ENCODE results near the gene KRTAP16-1.
"Not testable (repeated sequence)": the region's sequence is repeated elsewhere in the genome, so short reads cannot be mapped to it uniquely, and the experiment has no call there.

KRTAP16-1 gene, protein sequence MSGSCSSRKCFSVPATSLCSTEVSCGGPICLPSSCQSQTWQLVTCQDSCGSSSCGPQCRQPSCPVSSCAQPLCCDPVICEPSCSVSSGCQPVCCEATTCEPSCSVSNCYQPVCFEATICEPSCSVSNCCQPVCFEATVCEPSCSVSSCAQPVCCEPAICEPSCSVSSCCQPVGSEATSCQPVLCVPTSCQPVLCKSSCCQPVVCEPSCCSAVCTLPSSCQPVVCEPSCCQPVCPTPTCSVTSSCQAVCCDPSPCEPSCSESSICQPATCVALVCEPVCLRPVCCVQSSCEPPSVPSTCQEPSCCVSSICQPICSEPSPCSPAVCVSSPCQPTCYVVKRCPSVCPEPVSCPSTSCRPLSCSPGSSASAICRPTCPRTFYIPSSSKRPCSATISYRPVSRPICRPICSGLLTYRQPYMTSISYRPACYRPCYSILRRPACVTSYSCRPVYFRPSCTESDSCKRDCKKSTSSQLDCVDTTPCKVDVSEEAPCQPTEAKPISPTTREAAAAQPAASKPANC

DNA sequence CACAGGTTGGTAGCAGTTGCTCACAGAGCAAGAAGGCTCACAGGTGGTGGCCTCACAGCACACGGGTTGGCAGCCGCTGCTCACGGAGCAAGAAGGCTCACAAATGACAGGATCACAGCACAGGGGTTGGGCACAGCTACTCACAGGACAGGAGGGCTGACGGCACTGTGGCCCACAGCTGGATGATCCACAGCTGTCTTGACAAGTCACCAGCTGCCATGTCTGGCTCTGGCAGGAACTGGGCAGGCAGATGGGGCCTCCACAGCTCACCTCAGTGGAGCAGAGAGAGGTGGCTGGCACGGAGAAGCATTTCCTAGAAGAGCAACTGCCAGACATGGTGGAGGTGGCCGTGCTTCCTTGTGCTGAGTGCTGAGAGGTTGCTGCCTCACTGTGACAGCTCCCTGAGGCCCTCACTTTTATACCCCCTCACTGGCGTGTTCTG lies at the start of gene KRTAP16-1:
Gene KRTAP16-1 (minus strand): TSS at position 392 of the 442 bp plus-strand sequence. CDS start 56 bp downstream, at position 336.
- DNase-seq (ENCODE audit: low read depth in 1 of 2, low spot score in 1 of 2) = peak; percentile 9 to 32

DNA sequence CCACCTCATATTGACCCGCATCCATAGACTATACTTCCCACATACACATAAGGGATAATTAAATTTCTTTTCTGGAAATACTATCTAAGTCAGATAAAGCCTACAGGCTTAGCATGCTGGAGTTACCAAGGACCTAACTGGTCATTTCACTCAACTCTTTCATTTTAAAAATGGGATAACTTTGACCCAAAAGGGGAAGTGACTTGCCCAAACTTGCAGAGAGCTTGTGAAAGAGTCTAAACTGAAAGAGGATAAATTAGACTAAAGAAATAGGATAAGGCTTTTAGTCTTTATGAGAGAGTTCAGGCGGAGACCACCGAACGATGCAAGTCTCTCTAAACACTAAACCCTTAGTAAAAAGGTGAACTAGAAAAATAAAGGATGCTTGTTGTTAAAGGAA lies 45.4 kb upstream of the KRTAP16-1 start:
- DNase-seq (ENCODE audit: low read depth in 1 of 2, low spot score in 1 of 2) = no peak

GRCh38 chr17:41352597-41353366 lies 43.7 kb upstream of the KRTAP16-1 start:
- DNase-seq (ENCODE audit: low read depth in 1 of 2, low spot score in 1 of 2) = no peak

GRCh38 chr17:41351177-41351576 lies 42.1 kb upstream of the KRTAP16-1 start:
- no peak for DNase-seq (ENCODE audit: low read depth in 1 of 2, low spot score in 1 of 2)

DNA sequence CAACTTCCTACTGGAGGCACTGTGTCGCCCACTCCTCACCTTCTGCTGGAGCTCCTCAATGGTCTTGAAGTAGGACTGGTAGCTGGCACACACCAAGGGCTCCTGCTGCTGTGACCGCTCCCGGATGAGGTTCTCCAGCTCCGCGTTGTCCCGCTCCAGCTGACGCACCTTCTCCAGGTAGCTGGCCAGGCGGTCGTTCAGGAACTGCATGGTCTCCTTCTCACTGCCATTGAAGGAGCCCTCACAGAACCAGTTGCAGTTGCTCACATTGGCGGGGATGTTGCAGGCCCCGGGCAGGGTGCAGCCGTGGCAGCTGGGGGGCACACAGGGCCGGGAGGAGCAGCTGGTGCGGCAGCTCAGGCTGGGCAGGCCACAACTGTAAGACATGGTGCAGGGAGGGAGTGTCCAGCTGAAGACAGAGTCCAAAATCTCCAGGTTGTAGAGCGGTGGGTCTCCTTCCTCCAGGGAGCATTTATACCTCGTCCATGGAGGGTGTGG lies 41.3 kb upstream of the KRTAP16-1 start, which contains the start of gene KRT33A:
Gene KRT33A (minus strand): TSS at position 448 of the 498 bp plus-strand sequence. CDS start 61 bp downstream, at position 387.
- DNase-seq (ENCODE audit: low read depth in 1 of 2, low spot score in 1 of 2) = not testable (repeated sequence)

- no peak for DNase-seq (ENCODE audit: low read depth in 1 of 2, low spot score in 1 of 2)
Measured at GRCh38 chr17:41347869-41348760, 39.0 kb upstream of the KRTAP16-1 start.

DNA sequence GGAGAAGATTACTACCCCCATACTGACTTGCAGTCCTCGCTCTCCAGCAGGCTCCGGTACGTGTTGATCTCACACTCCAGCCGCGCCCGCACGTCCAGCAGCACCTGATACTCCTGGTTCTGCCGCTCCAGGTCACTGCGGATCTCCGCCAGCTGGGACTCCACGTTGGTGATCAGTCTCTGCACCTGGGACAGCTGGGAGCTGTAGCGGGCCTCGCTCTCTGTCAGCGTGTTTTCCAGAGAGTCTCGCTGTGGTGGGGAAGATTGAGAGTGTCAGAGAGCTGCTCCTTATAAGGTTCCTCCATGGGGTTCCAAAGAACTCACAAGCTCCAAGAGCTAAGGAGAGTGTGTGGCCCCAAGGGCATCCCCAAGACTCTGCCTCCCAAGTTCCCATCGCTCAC lies 37.3 kb upstream of the KRTAP16-1 start:
- DNase-seq (ENCODE audit: low read depth in 1 of 2, low spot score in 1 of 2) = not testable (repeated sequence)

DNA sequence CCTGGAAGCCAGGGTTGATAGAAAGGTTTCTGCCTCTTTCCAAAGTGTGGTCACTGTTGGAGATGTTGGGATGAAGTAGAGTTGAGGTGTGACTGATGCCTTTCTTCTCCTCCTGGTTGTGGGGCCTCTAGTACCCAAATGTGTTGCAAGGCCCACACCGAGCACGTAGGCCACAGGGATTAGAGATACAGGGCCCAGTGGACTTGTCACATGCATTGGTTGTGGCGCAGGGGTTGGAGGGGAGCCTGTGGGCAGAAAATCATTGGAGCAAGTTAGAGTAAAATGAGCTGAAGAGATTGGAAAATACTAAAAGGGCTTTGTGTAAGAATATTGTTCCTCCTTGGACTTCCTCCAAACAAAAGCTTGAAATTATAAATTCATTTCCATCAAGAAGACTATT lies 36.9 kb upstream of the KRTAP16-1 start:
- no peak for DNase-seq (ENCODE audit: low read depth in 1 of 2, low spot score in 1 of 2)

DNA sequence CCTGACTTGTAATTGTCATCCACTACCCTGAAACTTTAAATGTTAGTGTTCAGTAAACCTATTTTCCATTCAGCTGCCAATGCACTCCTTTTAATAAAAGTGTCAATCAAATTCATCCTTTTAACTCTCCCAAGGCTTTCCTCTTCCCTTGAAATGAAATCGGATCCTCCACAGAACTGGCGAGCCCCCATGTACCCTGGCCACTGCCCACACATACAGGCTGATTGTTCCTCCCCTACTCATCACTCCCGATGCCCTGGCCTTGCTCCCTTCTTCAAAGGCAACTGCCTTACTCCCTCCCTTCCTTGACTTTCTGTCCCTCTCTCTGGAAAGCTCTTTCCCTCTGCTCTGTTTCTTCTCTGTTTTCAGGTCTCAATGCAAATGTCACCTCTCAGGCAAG lies 33.9 kb upstream of the KRTAP16-1 start:
- DNase-seq (ENCODE audit: low read depth in 1 of 2, low spot score in 1 of 2) = no peak

DNA sequence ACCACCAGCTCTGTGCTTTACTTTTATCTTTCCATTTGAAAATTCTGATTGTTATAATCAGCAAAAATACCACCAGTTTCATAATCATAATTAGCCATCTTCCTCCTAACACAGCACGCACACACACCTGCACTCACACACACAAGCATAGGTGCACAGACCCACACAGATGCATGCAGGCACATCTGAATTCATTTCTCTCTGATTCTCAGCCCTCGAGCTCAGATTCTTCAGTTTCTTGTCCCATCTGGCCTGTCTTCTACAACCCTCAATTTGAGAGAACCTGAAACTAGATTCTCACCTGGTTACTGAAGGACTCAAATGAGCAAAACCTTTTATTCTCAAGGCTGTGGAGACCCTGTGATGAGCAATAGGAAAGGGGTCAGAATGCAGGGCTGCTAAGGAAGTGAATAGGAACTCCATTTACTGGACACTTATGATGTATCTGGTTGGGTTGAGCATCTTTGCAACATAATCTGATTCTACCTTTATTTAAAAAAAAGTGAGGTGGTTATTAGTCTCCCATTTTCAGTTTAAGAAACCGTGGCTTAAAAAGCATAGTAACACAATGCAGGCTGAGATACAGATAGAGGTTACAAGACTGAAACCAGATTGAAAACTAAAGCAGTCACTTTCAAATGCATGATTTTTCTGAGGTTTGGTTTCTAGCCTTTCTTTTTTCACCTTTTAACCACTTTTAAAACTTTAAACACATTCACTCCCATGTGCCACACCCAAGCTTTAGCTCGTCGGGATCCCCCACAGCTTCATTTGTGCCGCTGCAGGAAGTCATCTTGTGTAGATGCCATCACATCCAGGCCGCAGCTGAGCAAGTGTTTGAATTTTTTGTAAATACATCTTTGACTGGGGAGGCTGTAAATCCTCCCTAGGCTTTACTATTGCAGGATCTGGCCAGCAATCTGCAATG lies 32.1 kb upstream of the KRTAP16-1 start:
- peak in 1 of 2 donors; percentile 17 for DNase-seq (ENCODE audit: low read depth in 1 of 2, low spot score in 1 of 2)

GRCh38 chr17:41340494-41340893 lies 31.4 kb upstream of the KRTAP16-1 start:
- DNase-seq (ENCODE audit: low read depth in 1 of 2, low spot score in 1 of 2) = no peak

DNA sequence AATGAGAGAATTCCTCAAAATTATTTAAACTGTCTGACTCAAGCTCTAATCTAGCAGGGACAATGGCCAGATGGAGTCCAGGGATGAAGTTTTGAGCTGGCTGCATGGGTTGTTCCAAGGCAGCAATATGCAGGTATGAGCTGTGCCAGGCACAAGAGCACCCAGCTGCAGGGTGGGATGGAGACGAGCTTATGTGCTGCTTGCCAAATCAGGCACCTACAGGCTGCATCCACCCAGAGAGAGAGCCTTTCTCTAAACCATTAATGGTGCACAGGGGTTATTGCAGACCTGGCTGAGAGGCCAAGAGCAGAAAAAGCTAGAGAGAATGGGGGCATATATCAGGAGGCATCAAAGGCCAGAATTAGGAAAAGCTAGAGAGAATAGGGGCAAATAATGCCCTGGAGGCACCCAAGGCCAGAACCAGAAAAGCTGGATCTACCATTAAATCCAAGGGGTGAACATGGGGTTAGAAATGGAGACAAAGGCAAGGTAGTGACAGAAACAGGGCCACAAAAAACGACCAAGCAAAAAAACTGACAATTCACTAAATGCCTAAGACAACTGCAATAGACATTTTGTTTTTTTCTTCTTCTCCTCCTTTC lies 30.6 kb upstream of the KRTAP16-1 start:
- no peak for DNase-seq (ENCODE audit: low read depth in 1 of 2, low spot score in 1 of 2)

GRCh38 chr17:41338961-41339485 lies 29.9 kb upstream of the KRTAP16-1 start:
- peak in 1 of 2 donors; percentile 25 for DNase-seq (ENCODE audit: low read depth in 1 of 2, low spot score in 1 of 2)

DNA sequence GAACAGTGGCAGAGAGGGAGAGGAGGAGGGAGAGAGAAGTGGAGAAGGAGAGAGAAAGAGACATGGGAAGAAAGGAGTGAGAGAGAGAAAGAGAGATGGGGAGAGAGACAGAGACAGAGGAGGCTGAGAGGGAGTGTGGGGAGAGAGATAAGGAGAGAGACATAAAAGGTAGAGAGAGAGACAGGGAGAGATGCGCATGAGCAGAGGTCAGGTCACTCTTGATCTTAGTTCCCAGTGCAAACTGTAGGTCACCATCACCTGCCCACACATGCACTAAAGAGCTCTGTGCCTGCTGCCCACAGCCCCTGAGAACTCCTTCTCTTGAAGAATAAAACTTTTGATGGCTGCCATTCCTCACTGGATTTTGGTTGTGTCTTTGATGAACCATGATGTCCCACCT lies 26.6 kb upstream of the KRTAP16-1 start:
- no peak for DNase-seq (ENCODE audit: low read depth in 1 of 2, low spot score in 1 of 2)

GRCh38 chr17:41334385-41335305 lies 25.5 kb upstream of the KRTAP16-1 start:
- DNase-seq (ENCODE audit: low read depth in 1 of 2, low spot score in 1 of 2) = no peak

- no peak for DNase-seq (ENCODE audit: low read depth in 1 of 2, low spot score in 1 of 2)
Measured at GRCh38 chr17:41333836-41334235, 24.7 kb upstream of the KRTAP16-1 start.

- DNase-seq (ENCODE audit: low read depth in 1 of 2, low spot score in 1 of 2) = no peak
Measured at GRCh38 chr17:41333098-41333497, 24.0 kb upstream of the KRTAP16-1 start.

DNA sequence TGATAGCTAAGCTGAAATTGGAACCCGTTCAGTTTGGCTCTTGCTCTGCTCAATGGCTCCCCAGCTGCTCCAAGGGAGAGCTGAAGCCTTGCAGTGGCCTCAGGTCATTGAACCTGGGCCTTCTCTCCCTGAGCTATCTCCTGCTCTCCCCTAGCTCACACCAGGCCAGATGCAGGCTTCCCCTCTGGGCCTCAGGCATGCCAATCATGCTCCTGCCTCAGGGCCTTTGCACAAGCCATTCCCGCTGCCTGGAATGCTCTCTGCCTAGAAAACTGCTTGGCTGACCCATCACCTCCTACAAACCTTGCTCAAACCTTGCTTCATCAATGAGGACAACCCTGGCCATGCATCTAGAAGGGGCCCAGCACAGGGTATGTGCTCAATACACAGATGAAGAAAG lies 23.1 kb upstream of the KRTAP16-1 start:
- no peak for DNase-seq (ENCODE audit: low read depth in 1 of 2, low spot score in 1 of 2)
